IPS-11a (cell line): ENCODE measurements around the gene C14orf180.

Source experiments
- H3K4me3 ChIP-seq: one replicate; pipeline ENCODE4 v1.5.1; 2013; ENCODE audit warnings: low read depth, low read length, control low read depth

C14orf180 gene

GRCh38 chr14:104560586-104560945, 19.0 kb upstream of the C14orf180 start:
- H3K4me3 ChIP-seq = no peak overlapping the region

GRCh38 chr14:104561124-104561557, 18.4 kb upstream of the C14orf180 start:
- no peak overlapping the region for H3K4me3 ChIP-seq

- no peak overlapping the region for H3K4me3 ChIP-seq
Observed at GRCh38 chr14:104561632-104562495, 17.7 kb upstream of the C14orf180 start.

GRCh38 chr14:104562606-104563005, 17.0 kb upstream of the C14orf180 start:
- H3K4me3 ChIP-seq = no peak overlapping the region

DNA sequence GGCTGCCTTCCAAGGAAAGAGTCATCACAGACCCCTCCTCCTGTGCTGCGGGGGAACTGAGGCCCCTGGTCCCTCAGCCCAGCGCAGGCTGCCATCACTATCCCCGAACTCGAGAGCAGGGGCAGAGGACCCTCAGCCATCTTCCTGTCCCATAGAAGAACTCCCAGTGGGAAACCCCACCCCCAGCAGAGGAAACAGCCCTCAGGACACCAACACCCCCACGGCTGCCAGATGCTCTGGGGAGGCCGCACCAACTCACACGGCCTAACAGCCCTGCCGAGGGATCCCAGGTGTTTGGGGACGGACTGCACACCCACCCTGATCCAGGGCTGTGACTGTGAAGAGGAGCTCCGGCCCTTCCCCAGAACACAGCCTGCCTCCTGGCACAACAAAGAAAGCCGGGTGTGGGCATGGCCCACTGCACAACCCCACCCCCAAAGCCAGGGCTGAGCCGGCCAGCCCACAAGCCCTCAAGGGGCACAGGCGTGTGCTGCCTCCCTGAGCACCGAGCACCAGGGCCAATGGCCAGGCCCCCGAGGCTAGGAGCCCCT, 16.3 kb upstream of the C14orf180 start:
- no peak overlapping the region for H3K4me3 ChIP-seq

DNA sequence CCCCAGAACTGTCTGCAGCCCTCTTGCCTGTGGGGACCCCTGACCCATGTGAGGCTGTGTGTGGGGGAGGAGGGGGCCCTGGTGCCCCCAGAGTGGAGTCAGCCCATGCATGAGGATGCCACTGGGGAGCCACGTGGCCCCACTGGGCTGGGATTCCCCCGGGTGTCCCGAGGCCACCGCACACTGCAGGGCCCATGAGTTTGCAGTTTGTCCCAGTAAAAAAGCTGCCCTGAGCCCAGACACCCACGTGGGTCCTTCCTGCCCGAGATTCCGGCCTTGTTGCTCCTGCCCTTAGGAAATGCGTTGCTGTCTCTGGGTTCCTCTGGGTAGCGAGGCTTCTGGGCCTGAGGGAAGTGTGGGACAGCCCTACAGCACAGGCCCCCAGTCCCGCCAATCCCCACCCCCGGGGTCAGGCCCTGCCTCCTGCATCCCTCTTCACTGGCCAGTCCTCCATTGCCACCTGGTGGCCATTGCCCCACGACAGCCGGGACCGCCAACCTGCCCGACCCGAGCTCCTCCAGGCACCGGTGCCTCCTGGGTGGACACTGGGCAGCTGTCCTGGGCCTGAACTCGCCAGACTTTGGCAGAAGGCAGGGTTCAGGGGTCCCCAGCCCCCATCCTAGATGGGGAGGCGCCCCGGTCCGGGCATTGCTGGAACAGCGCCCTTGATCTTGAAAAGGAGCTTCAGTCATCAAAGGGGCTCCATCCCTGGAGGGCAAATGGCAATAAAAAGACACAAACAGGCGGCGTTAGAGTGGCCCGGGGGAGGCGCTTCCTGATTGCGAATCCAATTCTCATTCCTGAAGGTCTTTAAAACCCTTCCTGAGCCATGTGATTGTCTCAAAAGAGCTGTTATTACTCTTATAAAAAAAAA, 15.6 kb upstream of the C14orf180 start:
- no peak overlapping the region for H3K4me3 ChIP-seq

DNA sequence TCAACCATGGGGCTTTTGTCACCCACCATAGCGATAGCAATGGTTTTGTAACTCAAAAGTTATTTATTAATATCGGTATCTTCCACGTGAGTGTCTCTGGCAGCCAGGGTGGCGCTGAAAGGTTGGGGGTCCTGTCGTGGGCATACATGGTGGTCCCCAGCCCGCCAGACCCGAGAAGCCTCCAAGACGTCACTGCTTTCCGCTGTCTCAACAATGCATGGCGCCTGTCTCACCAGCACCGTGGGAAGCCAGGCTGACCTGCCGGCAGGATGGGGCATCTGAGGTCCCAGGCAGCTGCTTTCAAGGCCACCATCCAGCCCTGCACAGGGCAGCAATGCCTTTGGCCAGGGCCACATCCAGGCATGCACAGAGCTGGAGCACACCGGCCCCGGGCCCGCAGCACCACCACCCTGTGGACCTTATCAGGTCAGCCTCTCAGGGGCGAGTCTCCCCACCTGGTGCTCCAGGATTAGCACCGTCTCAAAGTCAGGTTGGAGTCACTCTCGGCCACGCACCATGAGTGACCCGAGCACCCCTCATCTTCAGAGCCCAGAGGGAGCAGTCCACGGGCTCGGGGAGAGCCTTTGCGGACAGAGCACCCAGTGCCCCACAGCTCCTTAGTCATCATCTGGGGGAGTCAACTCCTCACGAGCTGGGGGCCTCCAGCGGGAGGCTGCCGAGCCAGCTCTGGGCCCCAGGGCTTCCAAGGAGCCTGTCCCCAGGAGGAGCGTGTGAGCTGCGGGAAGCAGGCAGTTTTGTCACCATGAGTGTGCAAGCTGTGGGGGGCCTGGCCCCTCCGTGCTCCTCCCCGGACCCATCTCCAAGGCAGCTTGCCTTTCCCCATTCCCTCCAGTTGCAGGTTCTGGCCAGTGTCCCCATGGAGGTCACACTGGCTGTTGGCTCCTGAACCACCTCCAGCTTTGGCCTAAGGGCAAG, 14.6 kb upstream of the C14orf180 start:
- no peak overlapping the region for H3K4me3 ChIP-seq

DNA sequence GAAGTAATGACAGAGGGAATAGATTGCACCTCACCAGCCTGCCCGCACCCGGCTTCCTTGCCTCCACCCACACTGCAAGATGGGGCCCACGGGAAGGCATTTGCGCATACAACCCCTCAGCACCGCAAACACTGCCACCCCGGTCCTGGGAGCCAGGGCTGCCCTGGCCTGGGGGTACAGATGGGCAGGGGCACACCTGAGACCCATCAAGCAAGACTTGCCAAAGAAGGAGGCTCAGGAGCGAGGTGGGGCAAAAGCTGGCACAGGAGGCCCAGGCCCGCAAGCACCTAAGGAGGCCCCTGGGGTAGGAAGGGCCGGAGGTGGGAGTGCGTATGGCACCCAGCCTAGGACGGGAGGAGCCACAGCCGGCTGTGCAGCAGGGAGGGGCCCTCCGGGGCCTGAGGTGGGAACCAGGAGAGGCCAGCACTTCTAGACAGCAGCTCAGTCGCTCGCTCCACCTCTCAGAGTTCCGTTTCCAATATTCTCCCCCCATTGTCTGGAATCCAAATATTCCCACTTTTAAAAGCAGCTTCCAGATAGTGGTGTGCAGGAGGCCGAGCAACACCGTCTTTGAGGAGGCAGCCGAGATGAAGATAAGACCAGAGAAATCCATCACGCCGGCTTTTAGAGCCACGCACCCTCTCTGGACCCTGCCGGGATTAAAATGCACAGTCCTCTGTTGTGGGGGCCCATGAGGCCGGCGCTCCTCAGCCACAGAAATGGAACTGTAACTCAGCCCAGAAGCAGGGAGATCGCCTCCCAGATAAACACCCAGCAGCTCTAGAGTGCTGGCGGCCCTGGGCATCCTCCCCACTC, 12.2 kb upstream of the C14orf180 start:
- no peak overlapping the region for H3K4me3 ChIP-seq

GRCh38 chr14:104567957-104568225, 11.7 kb upstream of the C14orf180 start:
- no peak overlapping the region for H3K4me3 ChIP-seq

DNA sequence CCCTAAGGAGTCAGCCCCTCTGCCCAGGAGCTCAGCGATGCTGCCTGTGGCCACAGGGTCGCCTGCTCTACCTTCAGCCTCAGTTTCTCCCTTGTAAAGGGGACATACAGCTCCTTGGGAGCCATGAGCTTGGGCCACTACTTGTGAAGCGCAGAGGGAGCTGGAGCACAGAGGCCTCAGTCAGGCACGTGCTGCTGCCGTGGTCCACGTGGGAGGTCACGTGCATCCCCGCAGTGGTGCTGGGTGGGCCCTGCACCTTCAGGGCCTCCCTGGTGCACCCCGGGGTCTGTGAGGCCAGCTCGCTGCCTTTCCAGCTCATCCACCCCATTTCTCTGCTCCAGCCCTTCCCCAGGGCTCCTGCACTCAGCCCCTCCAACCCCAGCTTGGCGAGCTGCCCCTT, 10.9 kb upstream of the C14orf180 start:
- H3K4me3 ChIP-seq = no peak overlapping the region

DNA sequence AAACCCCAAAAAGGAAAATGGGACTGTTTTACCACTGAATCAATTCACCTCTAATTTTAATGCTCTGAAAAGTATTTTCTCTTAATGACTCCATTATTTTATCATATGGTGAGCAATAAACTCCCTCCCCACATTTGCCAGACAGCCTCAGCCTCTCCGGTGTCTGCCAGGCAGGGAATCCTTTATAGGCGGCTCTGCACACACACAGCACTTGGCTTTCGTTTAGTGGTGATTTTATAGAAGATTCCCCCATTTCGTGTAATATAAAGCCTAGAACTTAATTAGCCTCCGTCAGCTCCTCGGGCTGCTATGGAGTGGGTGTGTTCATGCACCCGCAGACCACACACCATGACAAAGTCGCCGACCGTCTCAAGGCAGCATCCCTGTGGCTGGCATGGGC, 10.1 kb upstream of the C14orf180 start:
- no peak overlapping the region for H3K4me3 ChIP-seq

DNA sequence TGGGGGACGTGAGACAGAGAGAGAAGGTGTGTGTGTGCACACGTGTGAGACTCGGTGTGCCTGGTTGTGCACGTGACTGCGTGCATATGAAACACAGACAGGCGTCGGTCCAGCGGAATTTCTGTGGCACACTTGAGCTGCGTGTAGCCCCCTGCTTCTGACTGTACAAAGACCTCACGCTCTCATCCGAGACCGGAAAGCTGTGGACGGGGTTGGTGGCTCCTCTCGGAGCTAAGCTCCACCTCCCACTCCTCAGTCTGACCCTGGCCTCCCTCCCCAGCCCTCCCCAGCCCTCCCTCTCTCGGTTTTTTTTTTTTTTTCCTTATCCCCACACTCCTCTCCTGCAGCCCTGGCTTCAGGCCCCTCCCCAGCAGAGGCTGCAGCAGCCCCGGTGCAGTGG, 8.3 kb upstream of the C14orf180 start:
- no peak overlapping the region for H3K4me3 ChIP-seq

GRCh38 chr14:104572024-104572626, 7.4 kb upstream of the C14orf180 start:
- no peak overlapping the region for H3K4me3 ChIP-seq

DNA sequence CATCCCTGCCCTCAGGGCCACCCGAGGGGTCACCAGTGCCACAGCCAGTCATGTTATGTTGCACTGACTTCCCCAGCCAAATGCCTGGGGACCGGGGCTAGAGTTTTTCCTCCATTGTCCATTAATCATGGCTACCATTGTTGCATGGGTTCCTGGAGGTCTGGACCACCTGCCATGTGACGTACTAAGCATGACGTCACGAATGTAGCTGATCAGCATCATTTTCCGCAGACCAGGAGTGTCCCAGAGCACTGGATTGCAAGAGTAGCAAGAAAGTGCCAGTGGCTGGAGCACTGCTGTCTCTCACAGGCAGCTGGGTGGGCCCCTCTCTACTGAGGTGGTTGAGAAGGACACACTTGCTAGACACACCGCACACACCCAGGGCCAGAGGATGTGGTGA, 6.9 kb upstream of the C14orf180 start:
- H3K4me3 ChIP-seq = no peak overlapping the region

- no peak overlapping the region for H3K4me3 ChIP-seq
Observed at GRCh38 chr14:104573930-104574329, 5.6 kb upstream of the C14orf180 start.

DNA sequence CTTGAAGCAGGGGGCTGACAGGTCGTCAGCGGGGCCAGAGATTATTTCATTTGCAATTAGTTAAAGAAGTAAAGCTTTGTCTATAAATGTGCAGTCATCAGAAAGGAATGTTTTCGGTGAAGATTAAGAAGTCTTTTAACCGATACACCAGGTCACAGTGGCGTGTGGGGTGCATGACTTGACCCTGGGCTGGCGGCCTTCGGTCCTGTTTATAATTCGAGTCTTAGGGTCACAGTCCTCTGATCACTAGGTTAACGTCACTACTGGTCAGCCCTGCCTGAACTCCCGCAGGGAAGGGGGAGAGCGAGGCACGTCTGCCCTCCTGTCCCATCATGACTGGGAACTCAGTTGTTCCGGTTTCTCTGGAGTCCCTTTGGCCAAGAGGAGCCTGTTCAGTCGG, 5.0 kb upstream of the C14orf180 start:
- H3K4me3 ChIP-seq = no peak overlapping the region

DNA sequence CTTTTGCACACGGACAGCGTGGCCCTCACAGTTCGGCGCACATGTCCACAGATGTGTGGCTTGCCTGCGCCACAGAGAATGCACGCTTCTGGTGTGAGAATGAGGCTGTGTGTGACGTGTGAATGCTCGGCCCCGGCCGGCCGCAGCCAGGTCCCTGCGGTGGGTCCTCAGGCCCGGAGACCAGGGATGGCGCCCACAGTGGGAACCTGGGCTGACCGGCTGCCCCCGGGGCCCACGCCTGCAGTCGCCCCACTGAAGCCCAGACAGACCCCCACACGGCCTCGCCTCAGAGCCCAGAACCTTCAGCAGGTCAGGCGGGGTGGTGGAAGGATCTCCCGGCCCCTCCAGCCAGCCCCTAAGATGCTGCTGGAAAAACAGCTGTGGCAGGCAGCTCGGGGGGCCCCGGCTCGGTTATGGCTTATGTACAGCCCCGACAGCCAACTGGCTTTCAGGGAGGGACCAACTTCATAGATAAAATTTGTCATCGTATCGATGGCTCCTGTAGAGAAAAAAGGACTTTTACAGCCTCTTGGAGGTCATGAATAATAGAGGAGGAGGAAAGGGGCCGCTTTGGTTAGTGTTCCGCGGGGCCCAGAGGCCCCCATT, 4.5 kb upstream of the C14orf180 start:
- no peak overlapping the region for H3K4me3 ChIP-seq

- no peak overlapping the region for H3K4me3 ChIP-seq
Observed at GRCh38 chr14:104576232-104576969, 3.2 kb upstream of the C14orf180 start.

- no peak overlapping the region for H3K4me3 ChIP-seq
Observed at GRCh38 chr14:104576970-104577332, 2.6 kb upstream of the C14orf180 start.
